Endothelial cell of umbilical vein (primary cell): Measurements from ENCODE around the gene SFMBT2.

Source experiments
- CTCF ChIP-seq, 2 donors: IDR thresholded peaks; 1 replicate in 1 of 2; 2 replicates in 1 of 2; pipeline ENCODE4 v1.5.1; 2011; ENCODE audit warnings: low read length in 2 of 2, mild to moderate bottlenecking in 2 of 2, moderate library complexity in 2 of 2, control low read depth in 1 of 2, inconsistent platforms in 1 of 2, low read depth in 1 of 2; ENCODE audit not compliant: insufficient read depth in 1 of 2; ENCODE audit errors: extremely low read depth in 1 of 2
- POLR2AphosphoS5 ChIP-seq: IDR thresholded peaks from 2 replicates; pipeline ENCODE4 v1.6.1; 2012; ENCODE audit warnings: low read depth, mild to moderate bottlenecking, control low read depth, low read length, moderate library complexity; ENCODE audit not compliant: insufficient read depth

- TF ChIP-seq CTCF (IDR thresholded peaks at IDR 0.05; ENCODE audit: extremely low read depth in 1 of 2, insufficient read depth in 1 of 2, low read depth in 1 of 2, low read length in 2 of 2) (no peak), POLR2AphosphoS5 (no peak)
Observed at GRCh38 chr10:7377614-7378248, 33.1 kb downstream of the SFMBT2 start.
